ENCODE data around the gene MED9. TPM values are rescaled to one million over a fixed set of nuclear protein-coding genes. Genes with fewer than 3 reads are reported as not detected.

MED9 gene
- total and polyA plus RNA-seq, 2 of the 8 experiments (the other 6 are each of a cell fraction or from before 2014, with no cell fraction given): 15.8 to 19.7 TPM

DNA sequence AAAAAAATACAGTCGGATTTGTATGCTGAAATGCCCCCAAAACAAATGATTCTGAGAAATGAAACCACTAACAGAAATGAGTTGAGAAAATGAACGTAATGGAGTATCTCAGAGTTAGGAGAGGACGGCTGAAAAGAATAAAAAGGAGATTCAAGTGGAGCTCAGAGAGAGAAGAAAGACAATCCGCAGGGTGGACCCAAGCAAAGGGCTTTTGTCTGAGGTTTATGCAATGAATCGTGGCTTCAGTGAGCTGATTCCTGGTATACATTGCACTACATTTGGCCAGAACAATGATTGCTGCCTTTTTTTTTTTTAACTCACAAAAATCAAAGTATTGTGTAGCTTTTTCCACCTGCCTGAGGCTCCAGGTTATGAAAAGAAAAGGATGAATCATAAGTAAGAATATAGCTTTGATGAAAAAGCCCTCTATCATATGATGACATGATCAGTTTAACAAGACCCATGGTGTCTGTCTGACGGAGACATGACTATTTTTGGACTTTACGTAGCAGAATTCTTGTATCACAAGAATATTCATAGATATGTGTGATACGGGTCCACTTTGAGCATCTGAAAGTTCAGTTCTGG, 4.4 kb upstream of the MED9 start (continued):
- TF ChIP-seq, protein P1, sequence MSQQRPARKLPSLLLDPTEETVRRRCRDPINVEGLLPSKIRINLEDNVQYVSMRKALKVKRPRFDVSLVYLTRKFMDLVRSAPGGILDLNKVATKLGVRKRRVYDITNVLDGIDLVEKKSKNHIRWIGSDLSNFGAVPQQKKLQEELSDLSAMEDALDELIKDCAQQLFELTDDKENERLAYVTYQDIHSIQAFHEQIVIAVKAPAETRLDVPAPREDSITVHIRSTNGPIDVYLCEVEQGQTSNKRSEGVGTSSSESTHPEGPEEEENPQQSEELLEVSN (IDR thresholded peaks at IDR 0.05): no peak
- TF ChIP-seq SP4 (IDR thresholded peaks at IDR 0.05; ENCODE audit: low read length) (no peak), SP1 (IDR thresholded peaks at IDR 0.05; ENCODE audit: low read depth, low read length) (no peak), SP2 (IDR thresholded peaks at IDR 0.05; ENCODE audit: low read length) (no peak), BACH1 (IDR thresholded peaks at IDR 0.05; ENCODE audit: low read length) (no peak)
